Activated naive CD8-positive, alpha-beta T cell treated with anti-CD3 and anti-CD28 coated beads for 36 hours (primary cell): ENCODE data around the gene NMNAT2. TPM values are rescaled to one million over a fixed set of nuclear protein-coding genes. Genes with fewer than 3 reads are reported as not detected.

Source experiments
- DNase-seq: peaks from one replicate; pipeline ENCODE4 v3.0.0; 2021
- H3K27ac Mint-ChIP-seq: one replicate; pipeline ENCODE4 v1.8.0; 2022; ENCODE audit warnings: mild to moderate bottlenecking, moderate library complexity, mixed read lengths
- H3K27me3 Mint-ChIP-seq: one replicate; pipeline ENCODE4 v1.8.0; 2022; ENCODE audit warnings: mild to moderate bottlenecking, mixed read lengths
- H3K36me3 Mint-ChIP-seq: one replicate; pipeline ENCODE4 v1.8.0; 2021; ENCODE audit warnings: mild to moderate bottlenecking, mixed read lengths
- H3K4me1 Mint-ChIP-seq: one replicate; pipeline ENCODE4 v1.8.0; 2021; ENCODE audit warnings: mixed read lengths
- H3K4me3 Mint-ChIP-seq: one replicate; pipeline ENCODE4 v1.8.0; 2022; ENCODE audit warnings: mild to moderate bottlenecking, moderate library complexity, mixed read lengths
- H3K9me3 Mint-ChIP-seq: one replicate; pipeline ENCODE4 v1.8.0; 2022; ENCODE audit warnings: mixed read lengths
- total RNA-seq, 2 experiments: library from RNA; stranded (reverse); gene quantifications; one replicate each; pipeline ENCODE4 v1.2.3, GENCODE V29; 2021

The NMNAT2 gene
- total RNA-seq, 2 experiments from 2014 or later: not detected

GRCh38 chr1:183300395-183300794 is 117.8 kb downstream of the NMNAT2 start:
- Mint-ChIP-seq H3K4me1 (no peaks in the 10 kb centered on the region), H3K27ac (no peak overlapping the region), H3K36me3 (no peaks in the 10 kb centered on the region), H3K27me3 (peaks cover 4% of the 10 kb centered on the region), H3K4me3 (no peak overlapping the region), H3K9me3 (no peaks in the 10 kb centered on the region)
- no peak for DNase-seq

DNA sequence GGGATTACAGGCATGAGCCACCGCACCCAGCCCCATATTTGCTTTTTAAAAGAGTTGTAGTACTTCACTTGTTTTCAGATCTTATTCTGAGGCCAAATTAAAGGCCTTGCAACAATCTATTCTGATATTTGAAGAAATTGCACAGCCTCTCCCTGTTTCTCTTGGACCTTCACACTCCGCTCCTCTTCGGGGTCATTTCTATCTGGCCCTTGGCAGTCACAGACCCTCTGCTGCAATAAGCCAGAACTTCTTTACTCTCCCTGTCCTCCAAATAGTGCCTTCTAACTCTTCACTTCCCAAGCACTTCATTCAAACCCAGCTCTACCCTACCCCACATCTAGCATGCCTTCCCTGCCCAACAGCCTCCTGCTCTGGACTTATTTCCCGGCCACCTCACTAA is 121.4 kb downstream of the NMNAT2 start:
- H3K4me3 Mint-ChIP-seq: no peak overlapping the region
- no peak for DNase-seq
- H3K27me3 Mint-ChIP-seq: peaks cover 4% of the 10 kb centered on the region
- H3K4me1 Mint-ChIP-seq: no peaks in the 10 kb centered on the region
- H3K27ac Mint-ChIP-seq: no peak overlapping the region
- no peaks in the 10 kb centered on the region for H3K9me3 Mint-ChIP-seq
- H3K36me3 Mint-ChIP-seq: no peaks in the 10 kb centered on the region

DNA sequence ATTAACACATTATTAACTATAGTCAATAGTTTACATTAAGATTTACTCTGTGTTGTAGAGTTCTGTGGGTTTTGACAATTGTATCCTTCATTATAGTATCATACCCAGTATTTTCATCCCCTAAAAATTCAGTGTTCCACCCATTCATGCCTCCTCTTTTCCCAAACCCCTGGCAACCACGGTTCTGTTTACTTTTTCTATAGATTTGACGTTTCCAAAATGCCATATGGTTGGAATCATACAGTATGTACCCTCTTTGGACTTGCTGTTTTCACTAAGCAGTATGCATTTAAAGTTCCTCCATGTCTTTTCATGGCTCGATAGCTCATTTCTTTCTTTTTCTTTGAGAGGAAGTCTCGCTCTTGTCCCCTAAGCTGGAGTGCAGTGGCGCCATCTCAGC is 122.7 kb downstream of the NMNAT2 start:
- Mint-ChIP-seq H3K4me1 (no peaks in the 10 kb centered on the region), H3K4me3 (no peak overlapping the region), H3K27me3 (peaks cover 4% of the 10 kb centered on the region), H3K36me3 (no peaks in the 10 kb centered on the region), H3K9me3 (no peaks in the 10 kb centered on the region), H3K27ac (no peak overlapping the region)
- no peak for DNase-seq

DNA sequence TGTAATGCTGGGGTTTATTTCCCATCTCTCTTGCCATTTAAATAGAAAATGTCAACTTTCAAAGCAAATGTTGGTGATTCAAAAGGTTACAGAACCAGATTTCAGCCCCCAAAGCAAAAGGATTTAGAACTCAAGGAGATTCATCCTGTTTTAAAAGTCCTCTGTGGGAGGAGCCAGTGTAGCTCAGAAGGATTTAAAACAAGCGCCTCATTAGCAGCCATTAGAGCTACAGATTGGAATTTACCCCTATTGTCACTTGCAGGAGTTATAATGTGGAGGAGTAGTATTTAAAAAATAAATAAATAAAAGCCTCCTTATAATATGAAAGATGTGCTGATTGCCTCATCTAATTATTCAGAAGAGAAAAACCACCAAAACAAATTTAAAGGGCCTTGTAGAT is 124.3 kb downstream of the NMNAT2 start:
- no peaks in the 10 kb centered on the region for H3K27me3 Mint-ChIP-seq
- no peak overlapping the region for H3K4me3 Mint-ChIP-seq
- no peaks in the 10 kb centered on the region for H3K4me1 Mint-ChIP-seq
- DNase-seq: no peak
- H3K36me3 Mint-ChIP-seq: no peaks in the 10 kb centered on the region
- no peak overlapping the region for H3K27ac Mint-ChIP-seq
- no peaks in the 10 kb centered on the region for H3K9me3 Mint-ChIP-seq

DNA sequence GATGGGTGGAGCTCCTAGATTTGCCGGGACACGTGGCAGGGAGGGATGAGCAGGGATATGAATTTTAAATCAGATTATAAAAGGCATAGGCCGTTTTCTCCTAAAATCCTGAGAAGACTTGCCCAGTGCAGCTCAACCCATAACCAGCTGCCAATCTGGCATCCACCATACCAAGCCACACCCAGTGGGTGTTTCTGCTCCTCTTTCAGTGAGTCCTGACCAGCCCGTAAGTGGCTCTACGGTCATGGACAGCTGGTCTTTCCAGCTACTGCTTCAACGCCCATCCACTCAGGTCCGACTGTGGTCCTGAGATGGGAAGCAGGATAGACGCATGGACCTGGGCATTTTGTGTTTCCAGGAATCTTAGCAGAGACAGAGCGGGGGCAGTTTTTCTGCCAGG is 124.9 kb downstream of the NMNAT2 start:
- Mint-ChIP-seq H3K4me1 (no peaks in the 10 kb centered on the region), H3K27me3 (no peaks in the 10 kb centered on the region), H3K4me3 (no peak overlapping the region)

GRCh38 chr1:183291802-183292514 is 126.2 kb downstream of the NMNAT2 start:
- DNase-seq: no peak
- H3K36me3 Mint-ChIP-seq: no peaks in the 10 kb centered on the region
- H3K27me3 Mint-ChIP-seq: no peaks in the 10 kb centered on the region
- no peak overlapping the region for H3K4me3 Mint-ChIP-seq
- no peaks in the 10 kb centered on the region for H3K9me3 Mint-ChIP-seq
- H3K4me1 Mint-ChIP-seq: no peaks in the 10 kb centered on the region
- no peak overlapping the region for H3K27ac Mint-ChIP-seq

More for the DNA sequence above, 124.9 kb downstream of the NMNAT2 start:
- Mint-ChIP-seq H3K36me3 (no peaks in the 10 kb centered on the region), H3K27ac (no peak overlapping the region), H3K9me3 (no peaks in the 10 kb centered on the region)
- DNase-seq: no peak

- no peak for DNase-seq
- Mint-ChIP-seq H3K9me3 (no peaks in the 10 kb centered on the region), H3K4me3 (no peak overlapping the region), H3K27ac (no peak overlapping the region), H3K36me3 (no peaks in the 10 kb centered on the region), H3K4me1 (no peaks in the 10 kb centered on the region), H3K27me3 (no peaks in the 10 kb centered on the region)
Measured at GRCh38 chr1:183291216-183291762, 126.9 kb downstream of the NMNAT2 start.

GRCh38 chr1:183290628-183291027 is 127.6 kb downstream of the NMNAT2 start:
- H3K4me1 Mint-ChIP-seq: no peaks in the 10 kb centered on the region
- no peaks in the 10 kb centered on the region for H3K36me3 Mint-ChIP-seq
- H3K27ac Mint-ChIP-seq: no peak overlapping the region
- H3K27me3 Mint-ChIP-seq: no peaks in the 10 kb centered on the region
- H3K9me3 Mint-ChIP-seq: no peaks in the 10 kb centered on the region
- H3K4me3 Mint-ChIP-seq: no peak overlapping the region
- DNase-seq: no peak

- Mint-ChIP-seq H3K36me3 (no peaks in the 10 kb centered on the region), H3K9me3 (no peaks in the 10 kb centered on the region), H3K27ac (no peak overlapping the region), H3K4me3 (no peak overlapping the region), H3K27me3 (peaks cover 6% of the 10 kb centered on the region), H3K4me1 (no peaks in the 10 kb centered on the region)
- DNase-seq: no peak
Measured at GRCh38 chr1:183289051-183289496, 129.1 kb downstream of the NMNAT2 start.

DNA sequence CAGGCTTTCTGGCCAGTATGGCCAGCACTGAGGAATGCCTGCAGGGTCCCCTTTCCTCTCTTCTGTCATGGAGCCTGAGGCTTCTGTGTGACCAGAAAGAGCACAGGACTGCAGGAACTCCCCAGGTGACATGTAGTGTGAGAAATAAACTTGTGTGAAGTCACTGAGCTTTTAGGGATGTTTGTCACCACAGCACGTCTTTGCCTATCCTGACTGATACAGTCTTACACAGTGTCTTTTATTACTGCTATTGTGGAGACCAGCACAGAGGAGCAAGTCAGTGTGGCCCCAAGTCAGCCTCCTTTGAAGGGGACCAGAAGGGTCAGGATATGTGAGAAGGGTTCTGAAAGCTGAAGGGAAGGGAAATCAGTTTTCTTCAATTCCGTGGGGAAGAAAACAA is 129.6 kb downstream of the NMNAT2 start:
- no peak for DNase-seq
- Mint-ChIP-seq H3K4me3 (no peak overlapping the region), H3K9me3 (no peaks in the 10 kb centered on the region), H3K36me3 (no peaks in the 10 kb centered on the region), H3K4me1 (no peaks in the 10 kb centered on the region), H3K27me3 (peaks cover 6% of the 10 kb centered on the region), H3K27ac (no peak overlapping the region)

DNA sequence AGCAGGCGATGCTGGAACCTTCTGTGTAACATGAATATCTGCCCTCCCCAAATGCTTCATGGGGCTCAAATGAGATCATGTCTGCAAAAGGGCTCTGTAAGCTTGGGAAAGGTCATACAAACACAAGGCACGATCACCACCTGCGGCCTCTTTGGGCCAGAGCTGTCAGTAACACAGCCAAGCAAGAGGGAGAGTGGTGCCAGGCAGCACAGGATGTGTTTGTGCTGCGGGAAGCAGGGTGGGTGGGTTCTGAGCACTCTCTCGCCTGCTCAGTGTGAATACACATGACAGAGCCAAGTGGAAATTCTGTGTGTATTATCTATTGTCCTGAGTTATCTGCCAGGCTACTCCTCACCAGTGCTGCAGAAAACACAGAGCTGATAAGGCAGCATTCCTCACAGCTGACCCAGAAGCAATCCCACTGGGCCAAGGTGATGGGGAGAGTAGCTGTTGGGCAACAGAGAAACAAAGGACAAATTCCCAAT is 130.9 kb downstream of the NMNAT2 start:
- Mint-ChIP-seq H3K9me3 (no peaks in the 10 kb centered on the region), H3K4me3 (no peak overlapping the region), H3K4me1 (no peaks in the 10 kb centered on the region)

DNA sequence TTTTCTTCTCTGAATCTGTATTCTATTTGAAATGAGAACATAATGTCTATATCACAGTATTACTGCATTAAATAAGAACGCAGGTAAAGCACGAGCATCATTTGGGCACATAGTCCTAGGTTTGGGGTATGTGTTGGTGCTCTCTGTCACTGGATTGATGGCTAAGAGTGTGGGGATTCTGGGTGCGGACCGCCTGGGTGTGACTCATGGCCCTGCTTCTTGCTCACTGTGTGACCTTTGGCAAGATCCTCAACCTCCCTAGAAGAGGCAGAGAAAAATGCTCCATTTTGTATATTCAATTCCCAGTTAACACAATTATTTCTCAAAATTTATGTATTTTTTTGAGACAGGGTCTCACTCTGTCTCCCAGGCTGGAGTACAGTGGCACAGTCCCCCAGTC is 132.4 kb downstream of the NMNAT2 start:
- Mint-ChIP-seq H3K4me1 (no peaks in the 10 kb centered on the region), H3K27ac (no peak overlapping the region), H3K9me3 (no peaks in the 10 kb centered on the region), H3K27me3 (peaks cover 17% of the 10 kb centered on the region), H3K4me3 (no peak overlapping the region), H3K36me3 (no peaks in the 10 kb centered on the region)
- no peak for DNase-seq

More for the DNA sequence above, 130.9 kb downstream of the NMNAT2 start:
- H3K27ac Mint-ChIP-seq: no peak overlapping the region
- DNase-seq: no peak
- peaks cover 8% of the 10 kb centered on the region for H3K27me3 Mint-ChIP-seq
- H3K36me3 Mint-ChIP-seq: no peaks in the 10 kb centered on the region

GRCh38 chr1:183285256-183285655 is 132.9 kb downstream of the NMNAT2 start:
- H3K4me1 Mint-ChIP-seq: no peaks in the 10 kb centered on the region
- no peaks in the 10 kb centered on the region for H3K36me3 Mint-ChIP-seq
- H3K4me3 Mint-ChIP-seq: no peak overlapping the region
- no peak overlapping the region for H3K27ac Mint-ChIP-seq
- DNase-seq: no peak
- no peaks in the 10 kb centered on the region for H3K9me3 Mint-ChIP-seq
- H3K27me3 Mint-ChIP-seq: peaks cover 17% of the 10 kb centered on the region

- H3K27me3 Mint-ChIP-seq: peaks cover 17% of the 10 kb centered on the region
- DNase-seq: no peak
- no peak overlapping the region for H3K4me3 Mint-ChIP-seq
- no peaks in the 10 kb centered on the region for H3K36me3 Mint-ChIP-seq
- H3K9me3 Mint-ChIP-seq: no peaks in the 10 kb centered on the region
- H3K27ac Mint-ChIP-seq: no peak overlapping the region
- no peaks in the 10 kb centered on the region for H3K4me1 Mint-ChIP-seq
Measured at GRCh38 chr1:183284086-183284485, 134.1 kb downstream of the NMNAT2 start.

GRCh38 chr1:183283286-183283685 is 134.9 kb downstream of the NMNAT2 start:
- H3K4me1 Mint-ChIP-seq: no peaks in the 10 kb centered on the region
- H3K27ac Mint-ChIP-seq: no peak overlapping the region
- peaks cover 17% of the 10 kb centered on the region for H3K27me3 Mint-ChIP-seq
- H3K9me3 Mint-ChIP-seq: no peaks in the 10 kb centered on the region
- no peak for DNase-seq
- H3K36me3 Mint-ChIP-seq: no peaks in the 10 kb centered on the region
- no peak overlapping the region for H3K4me3 Mint-ChIP-seq
